ENCODE data around the gene MIAT. TPM values are rescaled to one million over a fixed set of nuclear protein-coding genes. Genes with fewer than 3 reads are reported as not detected.

Gene MIAT
- total RNA-seq, 1 donor from 2014 or later, result 0.13 TPM

GRCh38 chr22:26669060-26669481 lies 11.7 kb downstream of the MIAT start:
- DNase-seq (ENCODE audit: low read depth in 2 of 2), result peak in 1 of 2 donors; percentile 45

GRCh38 chr22:26670459-26670858 lies 13.1 kb downstream of the MIAT start:
- no peak for DNase-seq (ENCODE audit: low read depth in 2 of 2)

- DNase-seq (ENCODE audit: low read depth in 2 of 2), result no peak
Observed at GRCh38 chr22:26671317-26672059, 14.1 kb downstream of the MIAT start.

DNA sequence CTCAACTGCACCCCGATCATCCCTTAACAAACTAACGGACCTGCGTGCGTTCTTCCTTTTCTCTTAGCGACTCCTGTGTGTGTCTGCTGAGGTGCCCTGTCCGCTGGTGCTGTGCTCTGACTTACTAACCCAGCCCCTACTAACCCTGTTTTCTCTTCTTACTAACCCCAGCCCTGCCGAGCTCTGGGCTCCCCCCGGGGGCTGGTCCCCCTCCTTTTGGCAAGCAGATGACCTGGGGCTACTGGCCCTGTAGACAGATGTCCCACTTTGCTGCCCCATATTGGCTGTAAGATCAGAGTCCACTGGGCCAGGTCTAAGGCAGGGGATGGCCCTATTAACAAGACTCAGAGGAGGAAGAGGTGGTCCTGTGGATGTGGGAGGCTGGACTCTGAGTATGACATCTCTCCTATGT lies 14.7 kb downstream of the MIAT start:
- no peak for DNase-seq (ENCODE audit: low read depth in 2 of 2)

- DNase-seq (ENCODE audit: low read depth in 2 of 2), result peak; percentile 85 to 92
Observed at GRCh38 chr22:26672590-26673468, 15.4 kb downstream of the MIAT start.

DNA sequence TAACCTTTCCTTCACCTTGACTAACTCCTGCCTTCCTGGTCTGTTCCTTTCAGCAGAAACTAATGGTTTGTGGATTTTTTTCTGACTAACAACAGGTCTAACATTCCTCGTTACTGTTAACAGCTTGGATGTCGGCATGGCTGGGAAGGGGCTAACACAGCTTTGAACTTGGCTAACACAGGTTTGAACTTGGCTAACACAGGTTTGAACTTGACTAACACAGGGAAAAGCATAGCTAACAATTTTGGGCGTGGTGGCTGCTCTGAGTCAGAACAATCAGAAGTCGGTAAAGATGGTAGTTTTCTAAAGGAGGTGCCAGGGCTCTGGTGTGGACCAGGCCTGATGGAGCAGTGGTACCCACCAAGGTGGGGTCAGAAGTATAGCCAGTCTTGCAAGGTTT lies 16.1 kb downstream of the MIAT start:
- peak in 1 of 2 donors; percentile 28 for DNase-seq (ENCODE audit: low read depth in 2 of 2)

DNA sequence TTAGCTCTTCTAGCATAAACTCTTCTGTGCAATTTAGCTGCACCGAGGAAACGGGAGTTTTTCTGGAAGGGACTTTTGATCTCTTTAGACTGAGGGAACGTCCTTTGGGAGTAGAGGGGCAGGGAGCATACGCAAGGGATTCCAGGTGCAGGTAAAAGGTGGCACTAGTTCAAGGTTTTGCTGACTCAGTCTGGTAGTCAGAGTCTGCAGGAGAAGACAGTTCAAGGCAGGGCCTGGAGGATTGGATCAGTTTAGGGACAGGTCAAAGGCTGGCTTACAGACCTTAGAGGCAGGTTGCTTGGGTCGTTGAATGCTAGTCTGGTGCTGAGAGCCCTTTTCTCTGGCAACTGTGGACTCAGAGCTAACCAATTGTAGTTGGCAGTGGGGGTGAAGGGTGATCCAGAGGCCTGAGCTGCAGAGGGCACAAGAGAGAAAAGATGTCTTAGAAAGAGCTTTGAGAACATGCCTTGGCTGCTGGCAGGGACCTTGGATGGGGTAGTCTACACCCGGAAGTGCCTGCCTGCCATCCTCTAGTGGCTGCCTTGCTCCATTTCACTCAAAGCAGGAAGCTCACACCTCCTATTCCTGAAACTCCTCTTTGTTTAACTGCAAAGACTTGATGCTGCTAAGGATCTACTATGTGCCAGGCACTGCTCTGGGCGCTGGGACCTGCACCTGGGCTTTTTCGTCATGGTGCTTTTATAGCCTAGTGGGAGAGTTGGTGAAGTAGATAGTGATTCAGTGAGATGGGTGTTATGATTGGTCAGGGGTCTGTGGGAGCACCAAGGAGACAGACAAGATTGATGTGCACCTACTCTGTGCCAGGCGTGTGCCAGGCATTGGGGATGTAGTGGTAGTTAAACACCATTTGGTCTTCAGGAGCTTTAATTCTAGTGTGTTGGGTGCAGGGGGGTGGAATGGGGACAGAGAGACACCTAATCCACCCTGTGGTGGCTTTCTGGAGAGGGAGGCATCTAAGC lies 17.1 kb downstream of the MIAT start:
- DNase-seq (ENCODE audit: low read depth in 2 of 2), result no peak

DNA sequence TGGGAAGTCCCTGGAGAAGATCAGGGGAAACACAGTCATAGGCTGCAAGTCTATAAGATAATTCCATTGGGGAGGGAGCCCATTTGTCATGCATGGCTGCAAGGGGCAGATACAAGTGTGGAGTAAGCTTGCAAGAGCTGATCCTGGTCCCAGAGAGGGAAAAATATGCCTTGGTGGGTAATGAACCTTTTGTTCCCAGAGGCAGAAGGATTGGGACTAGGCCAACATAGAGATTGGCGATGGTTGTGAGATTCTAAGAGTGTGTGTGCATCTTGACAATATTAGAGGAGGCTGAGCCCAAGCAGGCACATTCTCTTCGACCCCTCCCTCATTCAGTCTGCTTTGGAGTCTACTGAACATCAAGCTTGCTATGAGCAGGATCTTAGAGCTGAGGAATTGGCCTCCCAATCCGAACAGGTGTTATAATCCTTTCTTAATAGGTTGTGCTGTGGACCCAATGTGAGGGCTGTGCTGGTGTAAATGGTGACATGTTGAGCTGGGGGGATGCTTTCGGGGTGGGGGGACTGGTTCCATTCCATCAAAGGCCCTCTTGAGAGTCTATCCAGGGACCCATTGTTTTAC lies 18.4 kb downstream of the MIAT start:
- DNase-seq (ENCODE audit: low read depth in 2 of 2), result no peak

- no peak for DNase-seq (ENCODE audit: low read depth in 2 of 2)
Observed at GRCh38 chr22:26677217-26677616, 19.8 kb downstream of the MIAT start.

DNA sequence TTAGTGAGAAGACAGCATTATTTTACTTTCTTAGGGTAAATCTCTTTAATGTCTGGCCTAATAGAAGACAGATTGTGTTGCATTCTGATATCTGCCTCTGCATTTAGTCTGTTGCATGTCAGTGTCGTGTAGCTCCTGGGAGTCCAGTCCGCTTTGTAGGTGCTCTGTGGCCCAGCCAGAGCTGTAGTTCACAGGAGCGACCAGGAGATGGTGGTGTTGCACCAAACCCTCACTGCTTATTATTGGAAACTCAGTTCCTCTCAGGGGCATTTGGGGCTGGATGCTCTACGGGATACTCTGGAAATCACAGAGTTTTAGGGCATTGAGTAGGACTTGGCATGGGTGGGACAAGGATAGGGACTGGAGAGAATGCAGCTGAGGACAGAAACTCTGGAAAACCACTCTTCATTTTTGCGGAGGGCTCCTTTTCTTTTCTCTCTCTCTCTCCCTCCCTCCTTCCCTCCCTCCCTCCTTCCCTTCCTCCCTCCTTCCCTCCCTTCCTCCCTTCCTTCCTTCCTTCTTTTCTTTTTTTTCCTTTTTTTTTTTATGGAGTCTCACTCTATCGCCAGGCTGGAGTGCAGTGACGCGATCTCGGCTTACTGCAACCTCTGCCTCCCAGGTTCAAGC lies 21.7 kb downstream of the MIAT start:
- DNase-seq (ENCODE audit: low read depth in 2 of 2), result peak; percentile 56 to 79

GRCh38 chr22:26680485-26680884 lies 23.1 kb downstream of the MIAT start:
- no peak for DNase-seq (ENCODE audit: low read depth in 2 of 2)

DNA sequence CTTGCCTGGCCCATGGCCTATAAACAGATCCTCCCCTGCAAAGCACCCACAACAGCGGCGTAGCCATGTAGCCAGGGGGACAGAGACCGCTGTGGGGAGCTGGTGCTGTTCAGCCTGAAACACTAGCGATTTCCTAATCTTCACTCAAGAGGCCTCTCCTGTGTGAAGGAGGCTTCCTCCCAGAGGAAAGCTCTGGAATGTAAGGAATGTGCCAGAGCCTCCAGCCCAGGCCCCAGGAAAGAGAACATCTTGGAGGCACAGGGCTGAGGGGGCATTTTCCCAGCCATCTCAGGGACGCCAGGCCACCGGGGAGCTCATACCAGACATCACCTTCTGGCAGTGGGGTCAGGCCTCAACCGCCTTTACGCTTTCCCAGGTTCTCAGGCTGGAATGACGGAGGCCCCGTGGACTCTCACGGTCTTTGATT lies 24.0 kb downstream of the MIAT start:
- peak in 1 of 2 donors; percentile 38 for DNase-seq (ENCODE audit: low read depth in 2 of 2)

DNA sequence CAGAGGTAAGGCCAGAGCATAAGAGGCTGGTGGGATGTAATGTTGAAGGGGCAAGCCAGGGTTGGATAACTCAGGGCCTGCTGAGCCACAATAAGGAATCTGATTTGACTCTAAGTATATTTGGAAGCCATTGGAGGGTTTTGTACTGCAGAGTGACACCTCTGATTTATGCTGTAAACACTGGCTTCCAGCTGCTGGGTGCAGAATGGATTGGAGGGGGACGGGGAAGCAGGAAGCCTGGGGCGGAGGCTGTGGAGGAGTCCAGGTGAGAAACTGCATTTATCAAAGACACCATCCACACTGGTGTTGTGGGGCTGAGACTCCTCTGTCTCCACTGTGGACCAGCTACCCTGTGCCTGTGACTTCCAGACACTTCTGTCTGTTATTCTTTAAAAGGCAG lies 26.8 kb downstream of the MIAT start:
- no peak for DNase-seq (ENCODE audit: low read depth in 2 of 2)

- DNase-seq (ENCODE audit: low read depth in 2 of 2), result no peak
Observed at GRCh38 chr22:26685601-26686000, 28.2 kb downstream of the MIAT start.

DNA sequence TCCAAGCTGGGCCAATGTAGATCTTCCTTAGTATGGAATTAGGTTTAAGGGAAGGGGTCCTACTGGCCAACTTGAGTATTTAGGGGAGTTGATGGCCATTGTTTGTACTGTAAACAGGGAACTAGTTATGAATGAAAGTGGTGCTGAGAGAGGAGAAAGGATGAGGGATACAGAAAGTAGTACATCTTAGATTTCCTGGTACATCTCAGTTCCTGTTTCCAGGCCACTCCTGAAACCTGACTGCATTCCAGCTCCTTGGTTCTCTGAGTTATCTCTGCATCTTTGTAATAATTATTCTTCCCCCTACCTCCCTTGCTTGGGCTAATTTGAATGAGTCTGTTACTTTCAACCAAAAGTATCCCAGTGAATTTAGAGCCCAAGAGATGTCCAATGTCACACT lies 30.1 kb downstream of the MIAT start:
- DNase-seq (ENCODE audit: low read depth in 2 of 2), result no peak

DNA sequence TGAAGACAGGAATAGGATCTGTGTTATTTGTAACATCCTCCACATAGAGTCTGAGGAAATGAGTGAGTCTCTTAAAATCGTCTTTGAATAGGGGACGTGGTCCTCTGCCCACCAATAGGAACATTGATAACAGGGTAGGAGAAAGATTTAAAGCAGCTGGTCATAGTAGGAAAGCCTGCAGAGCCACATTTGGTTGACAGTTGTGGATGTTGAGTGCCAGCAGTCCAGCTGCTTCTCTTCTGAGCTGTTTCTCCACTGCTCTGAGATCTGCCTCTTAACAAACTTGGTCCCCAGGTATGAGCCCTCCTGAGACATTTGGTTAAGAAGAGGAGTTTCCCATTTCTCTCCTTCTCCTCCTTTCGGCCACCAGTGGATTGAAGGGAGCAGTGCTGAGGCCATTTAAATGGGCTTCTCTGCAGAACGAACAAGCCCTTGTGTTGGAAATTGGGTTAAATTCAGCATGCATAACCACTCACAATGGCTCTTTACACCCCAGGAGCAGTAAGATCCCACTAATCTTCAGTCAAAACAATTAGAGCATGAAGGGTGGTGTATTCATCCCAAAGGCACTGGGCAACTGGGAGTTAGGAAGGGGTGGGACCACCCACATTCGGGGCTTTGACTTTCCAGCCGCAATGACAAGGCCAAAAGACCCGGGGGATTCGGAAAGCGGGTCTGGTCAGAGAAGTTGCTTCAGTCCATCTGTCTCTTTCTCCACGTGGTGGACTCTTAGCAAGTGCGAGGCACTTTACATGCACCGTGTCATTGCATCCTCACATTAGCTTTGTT lies 32.3 kb downstream of the MIAT start:
- no peak for DNase-seq (ENCODE audit: low read depth in 2 of 2)

DNA sequence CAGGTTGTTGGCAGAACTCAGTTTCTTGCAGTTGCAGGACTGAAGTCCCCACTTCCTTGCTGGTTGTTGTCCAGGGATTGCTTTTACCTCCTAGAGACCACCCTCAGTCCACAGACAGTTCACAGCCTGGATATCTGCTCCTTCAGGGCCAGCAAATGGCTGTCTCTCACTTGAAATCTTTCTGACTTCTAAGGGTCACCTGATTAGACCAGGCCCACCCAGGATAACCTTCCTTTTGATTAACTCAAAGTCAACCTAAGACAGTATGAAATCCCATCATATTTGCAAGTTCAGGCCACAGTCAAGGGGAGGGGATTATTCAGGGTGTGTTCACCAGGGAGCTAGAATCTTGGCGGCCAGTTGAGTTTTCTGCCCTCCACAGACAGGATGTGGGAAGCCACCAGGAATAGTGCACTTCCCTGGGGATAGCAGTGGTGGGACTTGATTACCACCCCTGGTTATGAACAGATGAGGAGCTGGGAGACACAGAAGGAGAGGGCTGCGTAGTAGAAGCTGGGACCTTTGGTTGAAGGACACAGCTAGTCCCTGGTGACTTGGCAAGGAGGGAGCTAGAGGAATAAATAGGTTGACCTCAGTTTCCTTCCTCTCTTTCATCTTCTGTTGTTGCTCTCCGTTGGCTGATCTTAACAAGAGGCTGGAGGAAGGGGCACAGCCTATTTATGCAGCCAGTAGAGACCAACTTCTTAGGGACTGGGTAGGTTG lies 33.4 kb downstream of the MIAT start:
- peak in 1 of 2 donors; percentile 29 for DNase-seq (ENCODE audit: low read depth in 2 of 2)

GRCh38 chr22:26691377-26691716 lies 34.0 kb downstream of the MIAT start:
- DNase-seq (ENCODE audit: low read depth in 2 of 2), result no peak

- no peak for DNase-seq (ENCODE audit: low read depth in 2 of 2)
Observed at GRCh38 chr22:26692215-26692614, 34.8 kb downstream of the MIAT start.
